Purkinje cell (primary cell): ENCODE measurements around the gene DXO. TPM values are rescaled to one million over a fixed set of nuclear protein-coding genes. Genes with fewer than 3 reads are reported as not detected.

Experiments used
- polyA plus RNA-seq: library from polyadenylated mRNA; unstranded; fragments of >200 nt; fragmentation: Nextera tagmentation; gene quantifications from 2 replicates; pipeline ENCODE4 v1.2.1, GENCODE V29; 2014

Gene DXO
- 9.6 and 21.2 TPM in 2 replicates for polyA plus RNA-seq

DNA sequence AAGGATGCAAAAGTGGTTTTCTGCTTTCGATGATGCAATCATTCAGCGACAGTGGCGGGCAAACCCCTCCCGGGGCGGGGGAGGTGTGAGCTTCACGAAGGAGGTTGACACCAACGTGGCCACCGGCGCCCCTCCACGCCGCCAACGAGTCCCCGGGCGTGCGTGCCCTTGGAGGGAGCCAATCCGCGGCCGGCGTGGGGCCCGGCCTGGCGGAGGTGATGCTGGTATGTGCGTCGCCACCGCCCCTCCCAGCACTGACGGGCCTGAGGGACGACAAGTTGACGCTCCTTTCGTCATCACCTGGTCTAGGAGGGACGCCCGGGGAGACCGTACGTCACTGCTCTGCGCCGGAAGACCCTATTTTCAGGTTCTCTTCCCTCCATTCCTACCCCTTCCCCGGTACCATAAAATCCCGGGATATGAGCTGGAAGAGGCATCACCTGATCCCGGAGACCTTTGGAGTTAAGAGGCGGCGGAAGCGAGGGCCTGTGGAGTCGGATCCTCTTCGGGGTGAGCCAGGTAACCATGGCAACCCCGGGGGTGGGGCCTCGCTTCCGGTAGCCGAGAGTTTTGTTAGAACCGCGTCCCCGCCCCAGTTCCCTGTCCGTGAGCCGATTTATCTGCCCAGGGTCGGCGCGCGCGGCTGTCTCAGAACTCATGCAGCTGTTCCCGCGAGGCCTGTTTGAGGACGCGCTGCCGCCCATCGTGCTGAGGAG is at the start of gene DXO:
DXO (minus strand) TSS at position 146 of the 716 bp plus-strand sequence. CDS start 463 bp downstream, outside the sequence.

DNA sequence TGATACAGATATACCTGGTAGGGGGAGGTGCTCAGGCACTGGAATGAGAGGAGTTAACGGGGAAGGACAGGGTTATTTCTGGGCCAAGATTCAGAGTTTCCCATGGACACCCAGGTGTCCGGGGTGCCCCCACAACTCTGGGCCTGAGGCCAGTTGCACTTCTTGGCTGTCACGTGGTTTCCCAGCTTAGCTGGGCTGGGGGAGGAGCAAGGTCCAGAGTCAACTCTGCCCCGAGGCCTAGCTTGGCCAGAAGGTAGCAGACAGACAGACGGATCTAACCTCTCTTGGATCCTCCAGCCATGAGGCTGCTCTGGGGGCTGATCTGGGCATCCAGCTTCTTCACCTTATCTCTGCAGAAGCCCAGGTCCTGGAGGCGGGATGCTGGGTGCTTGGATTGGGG is 42.6 kb upstream of the DXO start, which contains the start of gene C4B:
C4B (plus strand) TSS at position 249 of the 400 bp plus-strand sequence; CDS start at position 300, 51 bp downstream.

DNA sequence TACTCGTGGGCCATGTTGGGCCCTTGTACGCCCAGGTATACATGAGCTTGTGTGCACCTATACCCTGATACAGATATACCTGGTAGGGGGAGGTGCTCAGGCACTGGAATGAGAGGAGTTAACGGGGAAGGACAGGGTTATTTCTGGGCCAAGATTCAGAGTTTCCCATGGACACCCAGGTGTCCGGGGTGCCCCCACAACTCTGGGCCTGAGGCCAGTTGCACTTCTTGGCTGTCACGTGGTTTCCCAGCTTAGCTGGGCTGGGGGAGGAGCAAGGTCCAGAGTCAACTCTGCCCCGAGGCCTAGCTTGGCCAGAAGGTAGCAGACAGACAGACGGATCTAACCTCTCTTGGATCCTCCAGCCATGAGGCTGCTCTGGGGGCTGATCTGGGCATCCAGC is 9.8 kb upstream of the DXO start, which contains the start of gene C4A:
C4A (plus strand) TSS at position 314 of the 400 bp plus-strand sequence; CDS start at position 365, 51 bp downstream.

DNA sequence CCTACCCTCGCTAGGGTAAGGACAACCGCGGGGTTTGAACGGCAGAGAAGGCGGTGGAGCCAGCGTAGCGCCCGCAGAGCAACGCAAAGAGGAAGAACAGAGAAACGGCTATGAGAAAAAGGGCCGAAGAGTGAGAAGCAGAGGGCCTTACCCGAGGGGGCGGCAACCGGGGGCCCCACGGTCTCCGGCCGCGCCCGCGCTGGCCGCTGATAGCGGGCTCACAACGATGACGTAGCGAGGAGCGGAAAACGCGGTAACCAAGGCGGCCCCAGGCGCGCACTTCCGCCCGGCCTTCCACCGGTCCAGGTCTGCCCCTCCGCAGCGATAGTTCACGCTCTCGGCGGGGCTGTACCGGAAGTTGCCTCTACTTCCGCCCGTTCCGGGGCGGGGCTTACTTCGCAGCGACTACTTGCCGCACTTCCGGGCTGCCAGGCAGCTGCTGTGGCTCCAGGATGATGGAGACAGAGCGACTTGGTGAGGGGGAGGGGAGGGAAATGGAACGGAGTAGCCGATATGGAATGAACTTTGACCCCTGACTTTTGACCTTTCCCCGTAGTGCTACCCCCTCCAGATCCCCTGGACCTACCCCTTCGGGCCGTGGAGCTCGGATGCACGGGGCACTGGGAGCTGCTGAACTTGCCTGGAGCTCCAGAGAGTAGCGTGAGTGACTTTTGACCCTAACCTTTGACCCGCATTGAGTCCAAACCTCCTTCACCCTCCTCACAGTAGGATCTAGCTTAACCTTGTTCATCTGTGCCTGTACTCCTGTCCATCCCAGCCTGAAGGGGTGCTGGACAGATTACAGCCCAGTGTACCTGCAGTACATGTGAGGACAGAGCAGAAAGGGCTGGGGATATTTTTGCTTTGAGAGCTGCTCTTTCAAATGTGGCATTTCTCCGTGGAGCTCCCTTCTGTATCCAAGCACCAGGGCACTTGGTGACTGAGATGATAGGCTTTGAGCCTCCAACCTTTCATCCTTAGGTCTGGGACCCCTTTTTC is 12.9 kb downstream of the DXO start, which contains the start of the genes NELFE and SKIC2:
NELFE (minus strand) TSS at position 231 of the 999 bp plus-strand sequence. CDS start 525 bp downstream, outside the sequence.
SKIC2 (plus strand) TSS at position 435 of the 999 bp plus-strand sequence; CDS start at position 453, 18 bp downstream.

DNA sequence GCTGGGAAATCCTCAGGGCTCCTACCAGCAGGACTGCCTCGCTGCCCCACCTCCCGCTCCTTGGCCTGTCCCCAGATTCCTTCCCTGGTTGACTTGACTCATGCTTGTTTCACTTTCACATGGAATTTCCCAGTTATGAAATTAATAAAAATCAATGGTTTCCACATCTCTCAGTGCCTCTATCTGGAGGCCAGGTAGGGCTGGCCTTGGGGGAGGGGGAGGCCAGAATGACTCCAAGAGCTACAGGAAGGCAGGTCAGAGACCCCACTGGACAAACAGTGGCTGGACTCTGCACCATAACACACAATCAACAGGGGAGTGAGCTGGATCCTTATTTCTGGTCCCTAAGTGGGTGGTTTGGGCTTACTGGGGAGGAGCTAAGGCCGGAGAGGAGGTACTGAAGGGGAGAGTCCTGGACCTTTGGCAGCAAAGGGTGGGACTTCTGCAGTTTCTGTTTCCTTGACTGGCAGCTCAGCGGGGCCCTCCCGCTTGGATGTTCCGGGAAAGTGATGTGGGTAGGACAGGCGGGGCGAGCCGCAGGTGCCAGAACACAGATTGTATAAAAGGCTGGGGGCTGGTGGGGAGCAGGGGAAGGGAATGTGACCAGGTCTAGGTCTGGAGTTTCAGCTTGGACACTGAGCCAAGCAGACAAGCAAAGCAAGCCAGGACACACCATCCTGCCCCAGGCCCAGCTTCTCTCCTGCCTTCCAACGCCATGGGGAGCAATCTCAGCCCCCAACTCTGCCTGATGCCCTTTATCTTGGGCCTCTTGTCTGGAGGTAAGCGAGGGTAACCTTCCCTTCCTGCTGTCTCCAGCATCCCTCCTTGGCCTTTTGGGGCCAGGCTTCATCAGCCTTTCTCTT is 26.2 kb downstream of the DXO start, which contains the start of gene CFB:
CFB (plus strand) TSS at position 589 of the 863 bp plus-strand sequence; CDS start at position 716, 127 bp downstream.

DNA sequence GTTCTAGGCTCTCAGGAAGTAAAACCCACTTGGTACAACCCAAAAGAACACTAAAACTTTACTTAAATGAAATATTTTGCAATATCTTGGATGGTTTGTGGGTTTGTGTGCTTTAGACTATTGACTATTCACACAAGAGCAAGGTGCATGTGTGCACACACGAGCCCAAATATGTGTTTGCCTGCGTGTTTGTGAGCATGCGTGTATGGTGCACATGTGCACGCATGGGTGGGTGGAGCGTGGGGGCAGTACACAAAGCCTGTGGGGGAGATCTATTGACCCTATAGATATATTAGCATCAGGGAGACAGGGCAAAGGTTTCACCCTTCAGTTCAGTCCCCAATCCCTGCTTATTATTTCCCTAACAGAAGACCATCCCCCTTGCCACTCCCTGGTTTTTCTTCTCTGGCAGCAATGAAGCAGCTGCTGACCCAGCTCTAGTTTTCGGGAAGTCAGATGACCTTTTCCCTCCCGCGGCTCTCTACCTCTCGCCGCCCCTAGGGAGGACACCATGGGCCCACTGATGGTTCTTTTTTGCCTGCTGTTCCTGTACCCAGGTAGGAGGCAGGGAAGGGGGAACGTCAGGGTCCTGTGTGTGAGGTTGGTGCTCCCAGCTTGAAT is 44.6 kb downstream of the DXO start, which contains the start of gene C2:
C2 (plus strand) TSS at position 476 of the 621 bp plus-strand sequence; CDS start at position 512, 36 bp downstream.

Other genes starting within 250 kb of the DXO start
- gene MPIG6B, start 248.8 kb downstream of the DXO start, polyA plus RNA-seq: not detected in 2 replicates
- 2.6 and 7.7 TPM in 2 replicates for gene DDAH2, start 242.8 kb downstream of the DXO start, polyA plus RNA-seq
- 1.2 and 1.3 TPM in 2 replicates for gene CLIC1, start 235.6 kb downstream of the DXO start, polyA plus RNA-seq
- gene MSH5, start 232.1 kb downstream of the DXO start, polyA plus RNA-seq: not detected in 2 replicates
- not detected in 2 replicates for gene SAPCD1, start 209.5 kb downstream of the DXO start, polyA plus RNA-seq
- 3.1 TPM in 1 of 2 replicates, not detected in the other for gene VWA7, start 194.8 kb downstream of the DXO start, polyA plus RNA-seq
- 5.9 and 6.1 TPM in 2 replicates for gene VARS1, start 176.4 kb downstream of the DXO start, polyA plus RNA-seq
- gene LSM2, start 165.2 kb downstream of the DXO start, polyA plus RNA-seq: 26.3 and 31.0 TPM in 2 replicates
- gene HSPA1L, start 156.9 kb downstream of the DXO start, polyA plus RNA-seq: 0.76 and 1.6 TPM in 2 replicates
- 3.4 and 5.1 TPM in 2 replicates for gene HSPA1A, start 156.6 kb downstream of the DXO start, polyA plus RNA-seq
- 0.20 and 1.7 TPM in 2 replicates for gene HSPA1B, start 144.4 kb downstream of the DXO start, polyA plus RNA-seq
- gene NEU1, start 109.3 kb downstream of the DXO start, polyA plus RNA-seq: 15.2 and 16.1 TPM in 2 replicates
- not detected in 2 replicates for gene SLC44A4, start 93.1 kb downstream of the DXO start, polyA plus RNA-seq
- 5.9 and 11.4 TPM in 2 replicates for gene EHMT2, start 74.4 kb downstream of the DXO start, polyA plus RNA-seq
- gene ZBTB12, start 70.1 kb downstream of the DXO start, polyA plus RNA-seq: not detected in 2 replicates
- gene C2, start 44.4 kb downstream of the DXO start, polyA plus RNA-seq: 1.2 TPM in 1 of 2 replicates, not detected in the other
- gene CFB, start 26.0 kb downstream of the DXO start, polyA plus RNA-seq: 0.34 TPM in 1 of 2 replicates, not detected in the other
- 18.1 and 30.7 TPM in 2 replicates for gene NELFE, start 13.2 kb downstream of the DXO start, polyA plus RNA-seq
- 8.0 and 11.7 TPM in 2 replicates for gene SKIC2, start 13.0 kb downstream of the DXO start, polyA plus RNA-seq
- gene C4A, start 9.9 kb upstream of the DXO start, polyA plus RNA-seq: not detected in 2 replicates
- not detected in 2 replicates for gene C4B, start 42.7 kb upstream of the DXO start, polyA plus RNA-seq
- gene CYP21A2, start 66.3 kb upstream of the DXO start, polyA plus RNA-seq: 0.20 TPM in 1 of 2 replicates, not detected in the other
- gene TNXB, start 137.2 kb upstream of the DXO start, polyA plus RNA-seq: not detected in 2 replicates
- gene ATF6B, start 156.1 kb upstream of the DXO start, polyA plus RNA-seq: 3.4 and 9.6 TPM in 2 replicates
- gene FKBPL, start 158.2 kb upstream of the DXO start, polyA plus RNA-seq: 0.77 and 1.8 TPM in 2 replicates
- gene PRRT1, start 179.8 kb upstream of the DXO start, polyA plus RNA-seq: 88.8 and 97.9 TPM in 2 replicates
- gene PPT2, start 182.0 kb upstream of the DXO start, polyA plus RNA-seq: 16.8 and 18.7 TPM in 2 replicates
- gene EGFL8, start 192.5 kb upstream of the DXO start, polyA plus RNA-seq: 2.5 and 3.6 TPM in 2 replicates
- gene AGPAT1, start 203.9 kb upstream of the DXO start, polyA plus RNA-seq: 18.3 and 18.5 TPM in 2 replicates
- gene RNF5, start 206.3 kb upstream of the DXO start, polyA plus RNA-seq: 34.7 and 42.0 TPM in 2 replicates
- not detected in 2 replicates for gene AGER, start 212.1 kb upstream of the DXO start, polyA plus RNA-seq
- 0.55 TPM in 1 of 2 replicates, not detected in the other for gene PBX2, start 218.1 kb upstream of the DXO start, polyA plus RNA-seq
- gene GPSM3, start 220.5 kb upstream of the DXO start, polyA plus RNA-seq: not detected in 2 replicates